BE2C (cell line): ENCODE measurements around the gene ARHGEF17.

Experiments used
- DNase-seq: peaks from one replicate; pipeline ENCODE4 v3.0.0-alpha.2; 2020
- H3K27me3 ChIP-seq: fragments of 250-450 bp; sonication (Bioruptor Pico); 2 replicates; pipeline ENCODE4 v1.5.1; 2020; ENCODE audit warnings: mild to moderate bottlenecking
- H3K36me3 ChIP-seq: fragments of 250-450 bp; sonication (Bioruptor Pico); 2 replicates; pipeline ENCODE4 v1.5.1; 2020; ENCODE audit warnings: mild to moderate bottlenecking
- H3K4me1 ChIP-seq: fragments of 250-450 bp; sonication (Bioruptor Pico); 2 replicates; pipeline ENCODE4 v1.5.1; 2020
- H3K4me3 ChIP-seq: 2 replicates; pipeline ENCODE4 v1.5.1; 2011; ENCODE audit warnings: low read depth, low read length
- H3K9me3 ChIP-seq: fragments of 250-450 bp; sonication (Bioruptor Pico); 2 replicates; pipeline ENCODE4 v1.5.1; 2020
- CTCF ChIP-seq: IDR thresholded peaks from 2 replicates; pipeline ENCODE4 v1.5.1; 2012; ENCODE audit warnings: mild to moderate bottlenecking, low read depth, low read length

Gene ARHGEF17

GRCh38 chr11:73413256-73413655 is 105.2 kb downstream of the ARHGEF17 start:
- TF ChIP-seq CTCF = no peak
- no peaks in the 10 kb centered on the region for H3K27me3 ChIP-seq
- H3K4me3 ChIP-seq = no peak overlapping the region
- no peaks in the 10 kb centered on the region for H3K9me3 ChIP-seq
- DNase-seq = no peak
- peaks cover 15% of the 10 kb centered on the region for H3K36me3 ChIP-seq
- peaks cover 5% of the 10 kb centered on the region for H3K4me1 ChIP-seq

- peaks cover 12% of the 10 kb centered on the region for H3K36me3 ChIP-seq
- no peak for DNase-seq
- no peaks in the 10 kb centered on the region for H3K9me3 ChIP-seq
- H3K4me1 ChIP-seq = peaks cover 5% of the 10 kb centered on the region
- no peaks in the 10 kb centered on the region for H3K27me3 ChIP-seq
- no peak overlapping the region for H3K4me3 ChIP-seq
- no peak for TF ChIP-seq CTCF
Measured at GRCh38 chr11:73414977-73415651, 107.0 kb downstream of the ARHGEF17 start.

GRCh38 chr11:73415854-73416615 is 108.0 kb downstream of the ARHGEF17 start:
- no peak for DNase-seq
- H3K4me1 ChIP-seq = peaks cover 5% of the 10 kb centered on the region

GRCh38 chr11:73416786-73417185 is 108.7 kb downstream of the ARHGEF17 start:
- no peak for TF ChIP-seq CTCF
- Histone ChIP-seq H3K4me3 (no peak overlapping the region), H3K9me3 (no peaks in the 10 kb centered on the region), H3K36me3 (peaks cover 7% of the 10 kb centered on the region), H3K4me1 (peaks cover 5% of the 10 kb centered on the region), H3K27me3 (no peaks in the 10 kb centered on the region)
- no peak for DNase-seq

More at GRCh38 chr11:73415854-73416615, 108.0 kb downstream of the ARHGEF17 start:
- Histone ChIP-seq H3K9me3 (no peaks in the 10 kb centered on the region), H3K36me3 (peaks cover 7% of the 10 kb centered on the region), H3K4me3 (no peak overlapping the region), H3K27me3 (no peaks in the 10 kb centered on the region)
- no peak for TF ChIP-seq CTCF
